GM19043 (cell line): ENCODE data around the gene RGPD4.
"Not testable (repeated sequence)": the region's sequence is repeated elsewhere in the genome, so short reads cannot be mapped to it uniquely, and the experiment has no call there.

ENCODE experiments used
- ATAC-seq: cut with Tn5 transposase; IDR thresholded peaks from one replicate; pipeline ENCODE4 v1.9.1; 2021; ENCODE audit warnings: low read depth; ENCODE audit not compliant: unreplicated experiment

The RGPD4 gene

GRCh38 chr2:107826749-107827148 is at the start of gene RGPD4:
Gene RGPD4, plus strand, starts transcription at chr2:107826892. Its CDS starts 122 bp downstream, at chr2:107827014.
- ATAC-seq, result not testable (repeated sequence)

GRCh38 chr2:107777974-107778373 is 48.7 kb upstream of the RGPD4 start:
- ATAC-seq, result no peak

GRCh38 chr2:107785756-107786155 is 40.9 kb upstream of the RGPD4 start:
- no peak for ATAC-seq

- ATAC-seq, result no peak
These were observed 35.9 kb upstream of the RGPD4 start for GRCh38 chr2:107790837-107791236.

DNA sequence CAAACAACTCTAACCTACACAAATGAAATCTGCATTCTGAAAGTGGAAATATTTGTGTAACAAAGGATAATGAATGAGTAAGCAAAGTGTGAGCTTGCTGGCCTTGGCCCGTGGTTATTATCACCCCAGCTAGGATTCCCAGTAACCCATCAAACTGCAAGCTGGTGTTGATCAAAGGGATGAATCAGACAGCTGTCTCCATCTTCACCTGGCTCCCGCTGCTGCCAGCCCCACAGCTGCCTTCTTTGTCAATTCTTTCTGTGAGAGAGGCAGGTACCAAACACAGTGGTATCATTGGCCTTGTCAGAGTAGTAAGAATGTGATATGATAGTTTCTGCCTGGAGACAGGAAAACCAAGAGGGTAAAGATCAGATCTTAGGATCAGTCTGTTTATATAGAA is 25.2 kb upstream of the RGPD4 start:
- ATAC-seq, result no peak

DNA sequence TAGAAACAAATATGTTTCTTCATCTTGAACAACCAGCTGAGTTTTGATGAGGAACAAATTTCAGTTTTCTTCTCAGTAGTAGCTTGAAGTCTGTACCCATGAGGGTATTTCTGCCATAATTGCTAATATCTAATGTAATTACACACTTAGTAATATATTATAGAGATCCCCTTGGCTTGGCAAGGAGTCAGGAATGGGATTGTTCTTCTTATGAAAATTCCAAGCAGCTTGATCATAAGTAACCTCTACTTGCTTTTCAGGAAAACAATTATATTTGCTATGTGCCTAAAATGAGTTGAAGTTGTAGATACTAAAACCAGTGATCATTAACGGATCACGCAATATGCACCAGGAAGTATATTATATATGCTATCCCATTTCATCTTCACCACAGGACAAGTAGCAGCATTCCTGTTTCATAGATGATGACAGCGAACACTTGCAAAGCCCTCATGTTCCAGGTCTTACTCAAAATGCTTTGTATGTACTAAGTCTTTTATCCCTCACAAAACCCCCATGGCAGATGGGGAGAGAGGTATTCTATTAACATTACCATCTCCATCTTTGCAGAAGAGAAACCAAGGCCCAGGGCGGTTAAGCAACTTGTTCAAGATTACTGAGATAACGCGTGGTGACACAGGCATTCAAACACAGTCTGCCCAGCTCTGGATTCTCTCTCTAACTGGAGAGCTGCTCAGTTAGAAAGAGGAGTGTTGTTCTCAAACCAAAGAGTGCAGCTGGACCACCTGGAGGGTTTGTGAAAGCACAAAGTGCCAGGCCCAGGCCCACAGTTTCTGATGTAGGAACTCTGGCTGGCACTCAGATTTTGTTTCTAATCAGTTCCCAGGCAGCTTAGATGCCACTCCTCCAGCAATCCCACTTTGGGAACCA is 21.8 kb upstream of the RGPD4 start:
- no peak for ATAC-seq

DNA sequence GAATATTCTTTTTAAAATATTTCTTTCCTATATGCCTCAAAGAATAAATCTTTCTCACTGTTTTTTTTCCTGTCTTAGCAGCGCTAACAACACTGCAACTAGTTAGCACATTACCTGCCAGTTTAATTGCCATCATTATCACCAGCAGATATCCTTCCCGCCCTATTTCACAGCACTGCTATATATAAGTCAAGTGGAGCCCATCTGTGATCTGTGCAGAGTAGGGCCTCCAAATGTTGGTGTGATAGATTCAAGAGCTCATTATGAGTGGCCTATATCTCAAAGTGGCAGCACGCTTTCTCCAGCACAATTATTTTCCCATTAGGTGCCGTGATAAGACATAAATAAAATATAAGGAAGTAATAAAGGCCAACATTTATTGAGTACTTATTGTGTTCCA is 19.8 kb upstream of the RGPD4 start:
- ATAC-seq, result no peak

- ATAC-seq, result no peak
These were observed 18.7 kb upstream of the RGPD4 start for GRCh38 chr2:107807988-107808387.

DNA sequence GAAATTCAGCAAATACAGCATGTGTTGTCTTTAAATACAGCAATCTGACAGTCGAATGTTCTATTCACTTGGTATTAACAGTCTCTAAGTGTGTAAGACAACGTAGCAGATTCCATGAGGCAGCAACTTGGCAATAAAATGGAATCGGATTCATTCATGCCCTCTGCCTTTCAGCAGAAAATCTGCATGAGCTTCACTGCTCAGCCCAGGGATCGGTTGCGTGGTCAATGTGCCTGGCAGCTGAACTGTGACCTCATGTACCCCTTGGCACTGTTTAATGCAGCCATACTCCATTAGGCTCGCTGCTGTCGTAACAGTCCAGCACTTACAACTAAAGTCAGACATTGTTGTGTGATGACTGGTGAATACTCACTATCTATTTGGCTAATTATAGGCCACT is 17.7 kb upstream of the RGPD4 start:
- ATAC-seq, result no peak

DNA sequence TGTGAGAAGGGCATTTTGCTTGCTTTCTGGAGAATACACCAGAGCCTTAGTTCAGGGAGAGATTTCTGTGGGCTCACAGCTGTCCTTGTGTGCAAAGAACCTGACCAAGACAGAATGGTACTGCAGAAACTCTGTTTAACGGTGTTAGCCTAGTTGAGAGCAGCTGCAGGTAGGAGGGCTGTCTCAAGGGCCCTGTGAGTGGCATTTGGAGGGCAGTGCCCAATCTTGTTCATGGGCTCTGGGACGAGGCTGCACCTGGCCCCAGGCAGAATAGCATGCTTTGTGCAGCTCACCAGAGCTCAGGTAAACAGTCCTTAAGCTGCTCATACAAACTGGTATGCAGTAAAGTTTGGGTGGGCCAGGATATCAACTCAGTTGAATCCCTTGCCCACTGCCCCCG is 16.9 kb upstream of the RGPD4 start:
- no peak for ATAC-seq

- no peak for ATAC-seq
These were observed 16.0 kb upstream of the RGPD4 start for GRCh38 chr2:107810734-107811133.

DNA sequence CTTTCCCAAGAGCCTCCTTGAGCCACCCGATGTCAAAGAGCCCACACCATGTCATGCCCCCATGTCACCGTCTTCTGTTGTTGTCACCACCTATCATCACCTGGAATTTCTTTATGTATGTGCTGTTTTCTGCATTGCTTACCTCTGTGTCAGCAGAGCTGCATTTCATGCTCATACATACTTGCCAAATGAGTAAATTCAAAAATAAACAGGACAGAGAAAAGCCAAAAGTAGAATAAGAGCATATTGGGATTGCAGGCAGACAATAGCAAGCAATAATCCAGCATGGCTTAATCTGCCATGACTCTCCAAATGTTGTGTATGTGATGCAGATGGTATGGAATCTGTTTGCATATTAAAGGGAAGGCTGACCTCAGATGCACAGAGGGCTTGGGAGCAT is 15.3 kb upstream of the RGPD4 start:
- no peak for ATAC-seq

DNA sequence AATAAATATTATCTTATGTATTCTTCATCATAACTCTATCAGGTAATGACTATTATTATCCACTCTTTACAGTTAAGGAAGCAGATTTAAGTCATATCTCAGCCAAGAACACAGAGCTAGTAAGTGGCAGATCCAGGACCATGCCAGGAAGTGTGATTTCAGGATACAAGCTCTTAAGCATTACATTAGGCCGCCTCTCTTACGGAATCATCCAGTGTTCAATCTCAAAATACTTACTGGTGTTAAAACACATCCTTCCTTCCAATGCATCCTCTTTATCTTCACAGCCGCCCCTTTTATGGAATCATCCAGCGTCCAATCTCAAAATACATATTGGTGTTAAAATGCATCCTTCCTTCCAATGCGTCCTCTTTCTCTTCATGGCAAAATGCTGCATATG is 14.7 kb upstream of the RGPD4 start:
- no peak for ATAC-seq

- no peak for ATAC-seq
These were observed 9.3 kb upstream of the RGPD4 start for GRCh38 chr2:107817378-107817777.

- no peak for ATAC-seq
These were observed 4.4 kb upstream of the RGPD4 start for GRCh38 chr2:107822302-107822701.

DNA sequence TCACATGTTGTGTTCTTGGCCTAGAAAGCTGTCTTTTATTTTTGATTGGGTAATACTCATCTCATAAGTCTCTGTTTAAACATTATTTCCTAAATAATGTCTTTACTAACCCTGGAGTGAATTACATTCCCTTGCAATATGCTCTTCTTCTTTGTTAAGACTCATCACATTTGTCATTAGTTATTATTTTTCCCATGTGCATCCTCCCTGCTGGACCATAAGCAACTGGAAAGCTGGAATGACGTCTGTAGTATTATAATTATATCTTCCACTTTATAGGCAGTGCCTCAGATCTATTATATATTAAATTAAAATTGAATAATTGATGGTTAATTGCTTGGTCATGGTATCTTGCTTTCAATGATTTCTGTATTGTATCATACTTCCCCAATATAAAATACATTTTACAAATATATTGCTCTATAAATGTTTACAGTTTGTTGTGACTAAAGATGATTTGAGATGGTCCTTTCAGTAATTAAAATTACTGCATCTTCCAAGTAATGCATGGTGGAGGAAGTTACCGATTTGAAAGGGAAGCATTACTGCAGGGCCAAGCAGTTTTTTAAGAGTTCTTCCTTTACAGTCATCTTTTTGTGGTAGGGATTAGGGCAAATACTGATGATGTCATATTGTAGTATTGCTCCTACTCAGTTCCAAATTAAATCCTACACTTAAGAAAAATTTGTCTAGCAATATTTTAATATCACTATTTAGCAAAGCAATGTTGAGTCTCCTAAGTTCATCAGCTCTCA is 2.1 kb upstream of the RGPD4 start:
- ATAC-seq, result no peak

GRCh38 chr2:107825206-107825563 is 1.5 kb upstream of the RGPD4 start:
- no peak for ATAC-seq

GRCh38 chr2:107829514-107829913 is 2.8 kb downstream of the RGPD4 start:
- ATAC-seq, result not testable (repeated sequence)

- ATAC-seq, result not testable (repeated sequence)
These were observed 6.5 kb downstream of the RGPD4 start for GRCh38 chr2:107833152-107833551.

GRCh38 chr2:107833618-107834017 is 6.9 kb downstream of the RGPD4 start:
- not testable (repeated sequence) for ATAC-seq

DNA sequence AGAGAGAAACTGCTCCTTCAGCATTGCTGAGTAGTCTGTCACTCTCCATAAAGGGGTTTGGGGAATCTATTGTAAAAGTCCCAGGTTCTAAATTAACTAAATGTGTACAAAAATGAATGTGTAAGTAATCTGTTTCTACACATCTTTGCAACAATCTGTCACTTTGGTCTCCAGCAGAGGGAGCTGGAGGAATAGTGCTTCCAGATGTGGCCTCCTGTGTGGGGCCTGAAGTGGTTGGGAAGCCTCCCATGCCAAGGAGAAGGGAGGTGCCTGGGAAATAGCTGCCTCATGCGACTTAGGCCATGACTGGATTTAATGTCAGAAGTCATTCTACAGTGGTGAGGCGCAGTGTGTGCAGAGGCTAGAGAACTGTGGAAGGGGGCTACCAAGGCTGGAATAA is 89.4 kb downstream of the RGPD4 start:
- not testable (repeated sequence) for ATAC-seq
